ENCODE results near the gene RTKN2. TPM values are rescaled to one million over a fixed set of nuclear protein-coding genes. Genes with fewer than 3 reads are reported as not detected.

The RTKN2 gene
- polyA plus RNA-seq, 1 of the 3 experiments (the other 2 are of a cell fraction), result 1.4 TPM

GRCh38 chr10:62195675-62195926, 73.0 kb downstream of the RTKN2 start:
- H4K20me1 ChIP-seq (ENCODE audit: insufficient read depth), result no peaks in the 10 kb centered on the region
- peaks cover 10 to 16% of the 10 kb centered on the region in 2 experiments for H3K36me3 ChIP-seq (replicated peaks in 1 of 2; ENCODE audit: control insufficient read depth in 1 of 2, insufficient read depth in 2 of 2, low read length in 1 of 2)
- no peak overlapping the region; the same call in 1 of the 2 replicates for H3K4me2 ChIP-seq
- WGBS (ENCODE audit: low lambda C conversion rate), result 100% methylated on average over 1 of the region's 1 CpG
- no peak for DNase-seq
- H3K4me3 ChIP-seq (ENCODE audit: low read depth in 2 of 2, low read length in 1 of 2), result no peak overlapping the region
- H3K79me2 ChIP-seq (ENCODE audit: insufficient read depth), result no peaks in the 10 kb centered on the region
- CTCF ChIA-PET, result no interaction called here
- POLR2A ChIA-PET, result no interaction called here
- no peaks in the 10 kb centered on the region for H3F3A ChIP-seq (replicated peaks; ENCODE audit: insufficient read depth)
- no peak overlapping the region for H2AFZ ChIP-seq (ENCODE audit: low read depth)
- no peak overlapping the region for H3K9ac ChIP-seq
- no peak overlapping the region for H3K27ac ChIP-seq (ENCODE audit: low read depth in 2 of 2, low read length in 1 of 2)
- no peaks in the 10 kb centered on the region for H3K9me2 ChIP-seq
- no peaks in the 10 kb centered on the region for H3K27me3 ChIP-seq (ENCODE audit: insufficient read depth)
- no peaks in the 10 kb centered on the region for H3K9me3 ChIP-seq
- H3K4me1 ChIP-seq (ENCODE audit: control insufficient read depth in 1 of 2, insufficient read depth in 2 of 2, low read depth in 1 of 2, low read length in 1 of 2), result peaks cover 0 to 42% of the 10 kb centered on the region in 2 experiments; a peak in 2 of 4 replicates
- TF ChIP-seq MAX (IDR thresholded peaks at IDR 0.05; ENCODE audit: low read depth), result no peak
- TF ChIP-seq USF1 (IDR thresholded peaks at IDR 0.05; ENCODE audit: borderline replicate concordance, low read depth), result no peak

GRCh38 chr10:62194924-62195674, 73.5 kb downstream of the RTKN2 start:
- 93% methylated on average over 3 of the region's 3 CpGs for WGBS (ENCODE audit: low lambda C conversion rate)
- Histone ChIP-seq H3F3A (replicated peaks; ENCODE audit: insufficient read depth) (no peaks in the 10 kb centered on the region), H3K4me1 (ENCODE audit: control insufficient read depth in 1 of 2, insufficient read depth in 2 of 2, low read depth in 1 of 2, low read length in 1 of 2) (peaks cover 0 to 42% of the 10 kb centered on the region in 2 experiments; a peak in 2 of 4 replicates), H3K9ac (no peak overlapping the region), H3K4me3 (ENCODE audit: low read depth in 2 of 2, low read length in 1 of 2) (no peak overlapping the region), H3K9me2 (no peaks in the 10 kb centered on the region), H4K20me1 (ENCODE audit: insufficient read depth) (no peaks in the 10 kb centered on the region), H3K36me3 (replicated peaks in 1 of 2; ENCODE audit: control insufficient read depth in 1 of 2, insufficient read depth in 2 of 2, low read length in 1 of 2) (peaks cover 10 to 16% of the 10 kb centered on the region in 2 experiments), H3K79me2 (ENCODE audit: insufficient read depth) (no peaks in the 10 kb centered on the region), H2AFZ (ENCODE audit: low read depth) (no peak overlapping the region), H3K27ac (ENCODE audit: low read depth in 2 of 2, low read length in 1 of 2) (no peak overlapping the region), H3K4me2 (no peak overlapping the region; the same call in 1 of the 2 replicates), H3K9me3 (no peaks in the 10 kb centered on the region), H3K27me3 (ENCODE audit: insufficient read depth) (no peaks in the 10 kb centered on the region)
- ChIA-PET CTCF (no interaction called here), POLR2A (no interaction called here)
- TF ChIP-seq EP300 (IDR thresholded peaks at IDR 0.05; ENCODE audit: borderline replicate concordance in 1 of 2, low read depth in 1 of 2, low read length in 1 of 2) (no peak), RAD21 (IDR thresholded peaks at IDR 0.05; ENCODE audit: low read length) (no peak), NRF1 (IDR thresholded peaks at IDR 0.05; ENCODE audit: low read depth, low read length) (no peak), FOSL2 (IDR thresholded peaks at IDR 0.05; ENCODE audit: borderline replicate concordance, low read depth) (no peak)
- no peak for DNase-seq

- Histone ChIP-seq H3K9ac (no peak overlapping the region), H2AFZ (ENCODE audit: low read depth) (no peak overlapping the region), H3K4me2 (no peak overlapping the region), H3K9me3 (no peaks in the 10 kb centered on the region), H3K9me2 (no peaks in the 10 kb centered on the region), H3K27ac (ENCODE audit: low read depth in 2 of 2, low read length in 1 of 2) (no peak overlapping the region), H3K4me1 (ENCODE audit: control insufficient read depth in 1 of 2, insufficient read depth in 2 of 2, low read depth in 1 of 2, low read length in 1 of 2) (peaks cover 0 to 42% of the 10 kb centered on the region in 2 experiments; a peak in 2 of 4 replicates), H3K79me2 (ENCODE audit: insufficient read depth) (no peaks in the 10 kb centered on the region), H4K20me1 (ENCODE audit: insufficient read depth) (no peaks in the 10 kb centered on the region), H3K36me3 (replicated peaks in 1 of 2; ENCODE audit: control insufficient read depth in 1 of 2, insufficient read depth in 2 of 2, low read length in 1 of 2) (peaks cover 6 to 16% of the 10 kb centered on the region in 2 experiments), H3K4me3 (ENCODE audit: low read depth in 2 of 2, low read length in 1 of 2) (no peak overlapping the region), H3K27me3 (ENCODE audit: insufficient read depth) (no peaks in the 10 kb centered on the region), H3F3A (replicated peaks; ENCODE audit: insufficient read depth) (no peaks in the 10 kb centered on the region)
- 96% methylated on average over 3 of the region's 3 CpGs for WGBS (ENCODE audit: low lambda C conversion rate)
- no peak for TF ChIP-seq EP300 (IDR thresholded peaks at IDR 0.05; ENCODE audit: borderline replicate concordance in 1 of 2, low read depth in 1 of 2, low read length in 1 of 2)
- no peak for TF ChIP-seq FOXJ3 (CRISPR knock-in tag; IDR thresholded peaks at IDR 0.05)
- no peak for TF ChIP-seq RFX5 (IDR thresholded peaks at IDR 0.05; ENCODE audit: low read length)
- no peak for TF ChIP-seq RAD21 (IDR thresholded peaks at IDR 0.05; ENCODE audit: low read length)
- TF ChIP-seq SMC3 (IDR thresholded peaks at IDR 0.05; ENCODE audit: low read depth, low read length), result no peak
- TF ChIP-seq RCOR1 (IDR thresholded peaks at IDR 0.05; ENCODE audit: low read length), result no peak
- TF ChIP-seq TEAD4 (IDR thresholded peaks at IDR 0.05; ENCODE audit: borderline replicate concordance, insufficient read depth), result no peak
- no peak for TF ChIP-seq NFIC (IDR thresholded peaks at IDR 0.05; ENCODE audit: borderline replicate concordance)
- no peak for TF ChIP-seq GATA2 (CRISPR knock-in tag; IDR thresholded peaks at IDR 0.05)
- TF ChIP-seq MXI1 (IDR thresholded peaks at IDR 0.05; ENCODE audit: low read depth, low read length), result no peak
- no peak for TF ChIP-seq NRF1 (IDR thresholded peaks at IDR 0.05; ENCODE audit: low read depth, low read length)
- TF ChIP-seq CHD2 (IDR thresholded peaks at IDR 0.05; ENCODE audit: low read length, partially characterized antibody), result no peak
- TF ChIP-seq USF1 (IDR thresholded peaks at IDR 0.05; ENCODE audit: borderline replicate concordance, low read depth), result no peak
- TF ChIP-seq USF2 (IDR thresholded peaks at IDR 0.05; ENCODE audit: borderline replicate concordance, low read depth, low read length), result no peak
- ChIA-PET CTCF (no interaction called here), POLR2A (no interaction called here)
- no peak for DNase-seq
Measured at GRCh38 chr10:62193479-62193878, 75.2 kb downstream of the RTKN2 start.
